Pancreas (tissue), 10 donors: Measurements from ENCODE around the gene DEAF1. TPM values are rescaled to one million over a fixed set of nuclear protein-coding genes. Genes with fewer than 3 reads are reported as not detected.
A peak's percentile ranks its signal among the peaks of the same experiment; 100 is the strongest.
"Not testable (repeated sequence)": the region's sequence is repeated elsewhere in the genome, so short reads cannot be mapped to it uniquely, and the experiment has no call there.

ENCODE experiments used
- ATAC-seq, 4 donors: fragments of 200-7000 bp; cut with Tn5 transposase; one replicate each; pipeline versions ENCODE4 v1.8.0 to v1.9.1; 2020; ENCODE audit warnings: mild to moderate bottlenecking in 4 of 4, moderate library complexity in 4 of 4
- DNase-seq, 6 donors: peaks; one replicate each; pipeline ENCODE4 v3.0.0-alpha.2; 2020
- FAIRE-seq: peaks from 2 replicates; lab custom pipeline; 2012; peaks lifted over from hg19 to GRCh38; lab: Jason Lieb, UNC
- H3K27ac ChIP-seq, 4 donors: fragments of 200-600 bp; sonication (generic); 1 replicate in 3 of 4; 2 replicates in 1 of 4; pipeline versions ENCODE4 v1.5.0 to v1.8.0; 2020
- H3K27me3 ChIP-seq, 4 donors: fragments of 200-600 bp; one replicate each; pipeline ENCODE4 v1.8.0; 2021
- H3K36me3 ChIP-seq, 3 donors: fragments of 200-600 bp; sonication (generic) in 1 of 3; one replicate each; pipeline versions ENCODE4 v1.5.0 to v1.8.0; 2020 to 2021
- H3K4me1 ChIP-seq, 3 donors: fragments of 200-600 bp; one replicate each; pipeline ENCODE4 v1.8.0; 2021
- H3K4me3 ChIP-seq, 4 donors: fragments of 200-600 bp; sonication (generic) in 2 of 4; one replicate each; pipeline versions ENCODE4 v1.5.0 to v1.8.0; 2020 to 2021
- H3K9me3 ChIP-seq, 4 donors: fragments of 200-600 bp; one replicate each; pipeline ENCODE4 v1.8.0; 2021
- WGBS, 2 donors: extraction: QIAGEN DNeasy Blood & Tissue Kit; methylation state at CpG; one replicate each; pipeline ENCODE4 v1.1.7; 2013; 5-methylcytosine and 5-hydroxymethylcytosine counted together
- intact Hi-C, 3 donors: fragments of 100-400 bp; cut with DNase I; formaldehyde crosslinking; loops; one replicate each; pipeline versions ENCODE4 v1.11.1 to v1.14.2; 2022
- polyA plus RNA-seq, 2 donors: library from polyadenylated mRNA; stranded (reverse); fragments of 200-250 nt; gene quantifications; one replicate each; pipeline ENCODE4 v1.2.3, GENCODE V29; 2013
- total RNA-seq, 6 donors: library from RNA; stranded (reverse); fragmentation: NEBNext Ultra II Directional in 4 of 6; extraction: Animal tissue kit (Norgen Biotek cat#: 25700) in 4 of 6; gene quantifications; one replicate each; pipeline versions ENCODE4 v1.2.1 to v1.2.4, GENCODE V29; 2021 to 2023
- TF ChIP-seq, protein P1 (sequence below), 4 donors: fragments of 200-600 bp; sonication (generic) in 3 of 4; IDR thresholded peaks; one replicate each; pipeline versions ENCODE4 v1.5.0 to v1.8.0; 2021; ENCODE audit warnings: antibody characterized with exemption in 4 of 4
- donor health status: healthy with polysubstance abuse.
- donor health status: DM: no; HTN: no; CAD: no; lungs with moderate emphysema.
- donor health status: DM: no; HTN: no; CAD: no.
- donor health status: control.
- donor health status: control.
- donor health status: Bipolar disorder and iron deficiency.
- donor health status: DM: yes; HTN: yes; CAD: no.
- donor health status: DM: no; HTN: no; CAD: no.
- donor health status: DM: no; HTN: no; CAD: no.
- donor health status: DM: yes; HTN: yes; CAD: no.

Gene DEAF1
- total and polyA plus RNA-seq, 8 donors = 15.9 to 33.8 (median 21.0) TPM

DNA sequence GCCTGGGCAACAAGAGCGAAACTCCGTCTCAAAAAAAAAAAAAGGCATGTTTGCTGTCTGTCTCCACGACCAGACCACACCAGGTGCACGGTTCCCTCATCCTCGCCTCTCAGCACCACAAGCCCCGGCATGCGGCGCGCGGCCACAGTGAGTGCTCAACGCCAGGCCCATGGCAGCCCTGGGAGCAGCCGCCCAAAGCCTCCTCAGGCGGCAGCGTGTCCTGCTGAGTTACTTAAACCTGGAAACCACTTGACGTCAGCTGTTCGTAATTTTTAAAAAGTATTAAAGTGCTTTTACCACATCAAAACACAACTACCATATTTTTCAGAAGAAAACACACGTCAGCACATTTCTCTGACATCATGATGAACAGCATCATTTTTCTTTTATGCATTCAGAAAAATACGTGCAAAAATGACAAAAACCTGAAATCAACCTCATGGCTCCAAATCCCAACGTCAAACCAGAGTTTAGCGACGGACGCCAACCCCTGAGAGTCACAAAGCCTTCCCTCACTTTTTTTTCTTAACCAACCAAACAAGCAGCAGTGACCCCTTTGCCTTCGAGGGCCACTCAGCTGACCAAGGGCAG is 2.1 kb downstream of the DEAF1 start:
- DNase-seq (peak in 2 of 6 donors; percentile 68 to 83), FAIRE-seq (no peak), ATAC-seq (no peak)
- no peaks in the 10 kb centered on the region for H3K27me3 ChIP-seq
- peaks cover 0 to 4% (median 0%) of the 10 kb centered on the region in 3 donors for H3K36me3 ChIP-seq
- TF ChIP-seq, protein P1, sequence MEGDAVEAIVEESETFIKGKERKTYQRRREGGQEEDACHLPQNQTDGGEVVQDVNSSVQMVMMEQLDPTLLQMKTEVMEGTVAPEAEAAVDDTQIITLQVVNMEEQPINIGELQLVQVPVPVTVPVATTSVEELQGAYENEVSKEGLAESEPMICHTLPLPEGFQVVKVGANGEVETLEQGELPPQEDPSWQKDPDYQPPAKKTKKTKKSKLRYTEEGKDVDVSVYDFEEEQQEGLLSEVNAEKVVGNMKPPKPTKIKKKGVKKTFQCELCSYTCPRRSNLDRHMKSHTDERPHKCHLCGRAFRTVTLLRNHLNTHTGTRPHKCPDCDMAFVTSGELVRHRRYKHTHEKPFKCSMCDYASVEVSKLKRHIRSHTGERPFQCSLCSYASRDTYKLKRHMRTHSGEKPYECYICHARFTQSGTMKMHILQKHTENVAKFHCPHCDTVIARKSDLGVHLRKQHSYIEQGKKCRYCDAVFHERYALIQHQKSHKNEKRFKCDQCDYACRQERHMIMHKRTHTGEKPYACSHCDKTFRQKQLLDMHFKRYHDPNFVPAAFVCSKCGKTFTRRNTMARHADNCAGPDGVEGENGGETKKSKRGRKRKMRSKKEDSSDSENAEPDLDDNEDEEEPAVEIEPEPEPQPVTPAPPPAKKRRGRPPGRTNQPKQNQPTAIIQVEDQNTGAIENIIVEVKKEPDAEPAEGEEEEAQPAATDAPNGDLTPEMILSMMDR (IDR thresholded peaks at IDR 0.05) = no peak
- no peak overlapping the region for H3K4me3 ChIP-seq
- H3K4me1 ChIP-seq = peaks cover 6 to 17% (median 7%) of the 10 kb centered on the region in 3 donors
- peak overlapping the region in 1 of 4 donors; percentile 27 for H3K27ac ChIP-seq
- intact Hi-C loops = no loop called here
- 76 to 91% methylated on average over 23 of the region's 23 CpGs for WGBS, 2 donors
- no peaks in the 10 kb centered on the region for H3K9me3 ChIP-seq

DNA sequence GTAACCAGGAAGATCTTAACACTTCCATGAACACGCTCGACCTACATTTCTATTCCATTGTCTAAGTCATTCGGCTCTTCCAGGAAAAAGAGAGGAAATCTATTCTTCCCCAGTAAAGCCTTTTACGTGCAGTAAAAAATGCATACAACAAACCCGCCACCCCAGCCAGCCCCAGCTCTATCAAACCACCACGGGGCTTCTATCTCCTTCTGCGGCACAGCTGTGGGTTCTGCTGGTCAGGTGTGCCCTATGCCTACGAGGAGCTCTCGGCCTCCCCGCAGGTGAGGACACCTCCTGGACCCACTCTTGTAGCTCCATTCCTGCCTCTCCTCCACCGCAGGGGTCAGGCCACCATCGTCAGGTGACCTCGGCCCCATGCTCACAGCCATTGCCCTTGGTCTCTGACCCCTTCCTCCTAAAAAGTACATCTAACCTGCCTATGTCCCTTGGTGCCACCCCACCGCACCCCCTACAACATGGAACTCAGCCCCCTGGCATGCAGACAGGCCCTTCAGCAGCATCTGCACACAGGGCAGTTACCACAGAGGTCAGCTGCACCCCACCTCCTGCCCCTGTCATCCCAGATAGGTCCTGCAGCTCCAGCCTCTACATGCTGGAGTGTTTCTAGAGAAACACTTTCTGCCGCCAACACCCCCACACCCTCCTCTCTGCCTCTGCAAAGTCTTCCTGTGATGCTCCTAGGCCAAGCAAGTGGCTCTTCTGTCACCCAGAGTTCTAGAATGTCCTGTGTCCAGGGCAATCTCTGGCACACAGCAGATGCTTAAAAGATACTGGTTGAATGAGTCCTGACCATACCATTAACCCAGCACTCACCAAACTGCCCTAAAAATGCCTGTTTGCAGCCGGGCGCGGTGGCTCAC is 3.1 kb downstream of the DEAF1 start:
- Histone ChIP-seq H3K27me3 (no peaks in the 10 kb centered on the region), H3K36me3 (peaks cover 0 to 12% (median 0%) of the 10 kb centered on the region in 3 donors), H3K4me1 (peaks cover under 1 to 13% (median 7%) of the 10 kb centered on the region in 3 donors), H3K9me3 (no peaks in the 10 kb centered on the region), H3K27ac (no peak overlapping the region), H3K4me3 (no peak overlapping the region)
- intact Hi-C loops = no loop called here
- no peak for FAIRE-seq
- DNase-seq = no peak
- ATAC-seq = no peak
- TF ChIP-seq, protein P1 (IDR thresholded peaks at IDR 0.05) = no peak
- 93 to 95% methylated on average over 18 of the region's 18 CpGs for WGBS, 2 donors

DNA sequence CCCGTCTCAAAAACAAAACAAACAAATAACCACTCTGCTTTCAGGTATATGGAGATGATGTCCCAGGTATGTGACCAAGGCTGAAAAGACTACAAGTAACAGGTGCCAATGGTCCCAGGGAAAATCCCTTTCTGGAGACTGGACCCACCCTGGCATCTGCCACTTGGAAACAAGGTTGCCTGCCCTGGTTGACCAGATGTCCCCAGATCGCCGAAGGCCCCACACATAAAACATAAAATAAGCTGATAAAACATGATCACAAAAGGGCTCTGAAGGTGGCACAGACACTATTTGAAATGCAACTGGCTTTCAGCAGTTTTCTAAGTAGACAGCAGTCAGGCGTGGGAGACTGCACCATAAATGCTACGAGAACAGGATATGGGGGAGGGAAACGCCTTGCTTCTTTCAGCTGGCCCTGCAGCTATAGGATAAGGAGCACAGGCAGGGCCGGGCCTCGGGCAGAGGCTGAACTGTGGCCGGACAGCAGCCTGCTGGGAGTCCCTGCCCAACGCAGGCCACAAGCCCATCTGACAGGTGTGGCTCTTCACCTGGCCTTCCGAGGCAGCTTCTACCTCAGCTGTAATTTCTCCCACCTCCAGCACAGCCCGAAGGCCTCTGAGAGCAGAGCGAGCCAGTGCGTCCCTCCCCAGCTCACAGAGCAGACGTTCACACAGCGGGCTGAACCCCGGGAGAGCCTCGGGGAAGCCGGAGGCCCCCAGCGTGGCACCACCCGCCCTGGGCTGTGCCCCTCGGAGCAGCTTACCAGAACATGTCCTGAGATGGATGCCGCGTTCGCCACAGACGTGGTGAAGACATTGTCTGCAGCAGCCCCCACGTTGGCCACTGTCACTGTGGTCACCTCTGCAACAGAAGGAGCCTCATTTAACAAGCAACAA is 4.0 kb downstream of the DEAF1 start:
- no peaks in the 10 kb centered on the region for H3K9me3 ChIP-seq
- peaks cover 0 to 8% (median 3%) of the 10 kb centered on the region in 3 donors for H3K4me1 ChIP-seq
- whole genome bisulfite sequencing, 2 donors = 59 to 71% methylated on average over 26 to 27 of the region's 27 CpGs
- ATAC-seq (no peak), FAIRE-seq (no peak), DNase-seq (peak in 2 of 6 donors; percentile 65 to 82)
- H3K4me3 ChIP-seq = no peak overlapping the region
- H3K27ac ChIP-seq = no peak overlapping the region
- intact Hi-C loops = no loop called here
- TF ChIP-seq, protein P1 (IDR thresholded peaks at IDR 0.05) = no peak
- H3K36me3 ChIP-seq = peaks cover 0 to 18% (median 0%) of the 10 kb centered on the region in 3 donors
- no peaks in the 10 kb centered on the region for H3K27me3 ChIP-seq

DNA sequence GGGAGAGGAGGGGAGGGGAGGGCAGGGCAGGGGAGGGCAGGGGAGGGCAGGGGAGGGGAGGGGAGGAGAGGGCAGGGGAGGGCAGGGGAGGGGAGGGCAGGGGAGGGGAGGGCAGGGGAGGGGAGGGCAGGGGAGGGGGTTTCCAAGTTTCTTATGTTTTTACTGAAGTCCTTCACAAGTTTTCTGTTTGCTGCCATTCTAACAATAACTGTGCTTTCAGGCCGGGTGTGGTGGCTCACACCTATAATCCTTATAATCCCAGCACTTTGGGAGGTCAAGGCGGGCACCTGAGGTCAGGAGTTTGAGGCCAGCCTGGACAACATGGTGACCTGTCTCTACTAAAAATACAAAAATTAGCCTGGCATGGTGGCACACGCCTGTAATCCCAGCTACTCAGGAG is 4.8 kb downstream of the DEAF1 start:
- intact Hi-C loops, FAIRE-seq, ATAC-seq, DNase-seq, H3K27me3 ChIP-seq, H3K27ac ChIP-seq, H3K4me1 ChIP-seq, H3K9me3 ChIP-seq, H3K4me3 ChIP-seq: not testable (repeated sequence)
- 97 to 98% methylated on average over 3 of the region's 3 CpGs for WGBS, 2 donors
- peaks cover 0 to 23% (median 0%) of the 10 kb centered on the region in 3 donors for H3K36me3 ChIP-seq

DNA sequence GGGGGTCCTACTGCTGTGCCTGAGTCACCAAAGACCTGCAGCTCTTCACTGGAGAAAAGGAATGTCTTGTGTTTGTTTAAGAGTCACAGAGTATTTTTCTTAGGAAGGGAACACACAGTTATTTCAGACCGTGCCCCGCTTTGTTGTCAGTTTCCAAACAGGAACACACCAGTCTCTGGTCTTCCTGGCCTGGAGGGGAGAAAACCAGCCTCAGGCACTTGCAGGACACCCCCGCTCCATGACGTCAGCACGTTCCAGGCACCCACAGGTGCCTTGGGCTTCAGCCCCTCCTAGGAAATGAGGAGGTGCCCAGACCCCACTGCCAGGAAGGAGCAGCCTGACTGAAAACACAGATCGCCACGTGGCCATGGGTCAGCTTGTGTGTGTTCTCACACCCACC is 5.4 kb downstream of the DEAF1 start:
- H3K27ac ChIP-seq = no peak overlapping the region
- no peak overlapping the region for H3K4me3 ChIP-seq
- intact Hi-C loops = no loop called here
- H3K9me3 ChIP-seq = no peaks in the 10 kb centered on the region
- TF ChIP-seq, protein P1 (IDR thresholded peaks at IDR 0.05) = no peak
- ATAC-seq (no peak), DNase-seq (no peak), FAIRE-seq (no peak)
- 91 to 92% methylated on average over 7 of the region's 7 CpGs for WGBS, 2 donors
- H3K27me3 ChIP-seq = no peaks in the 10 kb centered on the region
- H3K36me3 ChIP-seq = peaks cover 0 to 30% (median 0%) of the 10 kb centered on the region in 3 donors
- peaks cover 0 to 8% (median 3%) of the 10 kb centered on the region in 3 donors for H3K4me1 ChIP-seq
